ENCODE data around the gene ARHGAP15. TPM values are rescaled to one million over a fixed set of nuclear protein-coding genes. Genes with fewer than 3 reads are reported as not detected.

The ARHGAP15 gene
- total and polyA plus RNA-seq, 12 donors: 4.7 to 33.8 (median 10.4) TPM

GRCh38 chr2:143514413-143514812 lies 385.2 kb downstream of the ARHGAP15 start:
- intact Hi-C loops (cut with DNase I): no loop called here

GRCh38 chr2:143515318-143515717 lies 386.1 kb downstream of the ARHGAP15 start:
- intact Hi-C loops (cut with DNase I): no loop called here

More at GRCh38 chr2:143514413-143514812, 385.2 kb downstream of the ARHGAP15 start:
- TF ChIP-seq POLR2A (IDR thresholded peaks at IDR 0.05): no peak
- no peak for TF ChIP-seq CTCF (IDR thresholded peaks at IDR 0.05)
- H3K4me3 ChIP-seq: no peak overlapping the region
- H3K9me3 ChIP-seq (replicated peaks in 1 of 3): no peaks in the 10 kb centered on the region
- H3K27ac ChIP-seq: no peak overlapping the region
- no peaks in the 10 kb centered on the region for H3K4me1 ChIP-seq (replicated peaks in 1 of 2)
- H3K27me3 ChIP-seq: no peaks in the 10 kb centered on the region
- 0 to 86% (median 52%) methylated on average over 1 of the region's 1 CpG for WGBS, 4 donors
- no peaks in the 10 kb centered on the region for H3K36me3 ChIP-seq (replicated peaks in 1 of 2)
- no peak for DNase-seq

GRCh38 chr2:143519521-143519920 lies 390.3 kb downstream of the ARHGAP15 start:
- no peak overlapping the region for H3K27ac ChIP-seq
- 60 to 69% (median 64%) methylated on average over 3 of the region's 3 CpGs for WGBS, 4 donors

More at GRCh38 chr2:143515318-143515717, 386.1 kb downstream of the ARHGAP15 start:
- Histone ChIP-seq H3K27ac (no peak overlapping the region), H3K9me3 (replicated peaks in 1 of 3) (no peaks in the 10 kb centered on the region), H3K4me3 (no peak overlapping the region), H3K27me3 (no peaks in the 10 kb centered on the region), H3K4me1 (replicated peaks in 1 of 2) (no peaks in the 10 kb centered on the region), H3K36me3 (replicated peaks in 1 of 2) (no peaks in the 10 kb centered on the region)
- DNase-seq: no peak
- TF ChIP-seq CTCF (IDR thresholded peaks at IDR 0.05): no peak
- TF ChIP-seq POLR2A (IDR thresholded peaks at IDR 0.05): no peak

GRCh38 chr2:143521396-143521795 lies 392.2 kb downstream of the ARHGAP15 start:
- TF ChIP-seq CTCF (IDR thresholded peaks at IDR 0.05) (no peak), POLR2A (IDR thresholded peaks at IDR 0.05) (no peak)
- no peak for DNase-seq
- H3K4me3 ChIP-seq: no peak overlapping the region
- intact Hi-C loops (cut with DNase I): no loop called here
- H3K27me3 ChIP-seq: no peaks in the 10 kb centered on the region
- H3K36me3 ChIP-seq (replicated peaks in 1 of 2): no peaks in the 10 kb centered on the region
- no peaks in the 10 kb centered on the region for H3K9me3 ChIP-seq (replicated peaks in 1 of 3)
- H3K27ac ChIP-seq: no peak overlapping the region
- whole genome bisulfite sequencing, 4 donors: 63 to 73% (median 69%) methylated on average over 3 of the region's 3 CpGs
- H3K4me1 ChIP-seq (replicated peaks in 1 of 2): peaks cover 0 to 1% of the 10 kb centered on the region in 2 donors

More at GRCh38 chr2:143519521-143519920, 390.3 kb downstream of the ARHGAP15 start:
- Histone ChIP-seq H3K36me3 (replicated peaks in 1 of 2) (no peaks in the 10 kb centered on the region), H3K4me3 (no peak overlapping the region), H3K9me3 (replicated peaks in 1 of 3) (no peaks in the 10 kb centered on the region), H3K27me3 (no peaks in the 10 kb centered on the region), H3K4me1 (replicated peaks in 1 of 2) (no peaks in the 10 kb centered on the region)
- intact Hi-C loops (cut with DNase I): no loop called here
- no peak for DNase-seq
- TF ChIP-seq CTCF (IDR thresholded peaks at IDR 0.05) (no peak), POLR2A (IDR thresholded peaks at IDR 0.05) (no peak)

Measured in adrenal gland (tissue), 12 donors.